Keratinocyte (primary cell): ENCODE measurements around the gene F10.

ENCODE experiments used
- EZH2 ChIP-seq: IDR thresholded peaks from one replicate; pipeline ENCODE4 v1.6.1; 2012; ENCODE audit warnings: inconsistent platforms, mild to moderate bottlenecking, low read length, moderate library complexity
- TF ChIP-seq, protein P1 (sequence below), 3 experiments: IDR thresholded peaks in 1 of 3; conservative IDR thresholded peaks in 1 of 3; optimal IDR thresholded peaks in 1 of 3; 2 replicates in 2 of 3; 3 replicates in 1 of 3; pipeline versions ENCODE3 to v1.5.1; 2011; ENCODE audit warnings: low read length in 3 of 3, mild to moderate bottlenecking in 3 of 3, moderate library complexity in 2 of 3, control low read depth in 1 of 3, inconsistent platforms in 1 of 3; ENCODE audit not compliant: insufficient read depth in 2 of 3; ENCODE audit errors: extremely low read depth in 1 of 3

DNA sequence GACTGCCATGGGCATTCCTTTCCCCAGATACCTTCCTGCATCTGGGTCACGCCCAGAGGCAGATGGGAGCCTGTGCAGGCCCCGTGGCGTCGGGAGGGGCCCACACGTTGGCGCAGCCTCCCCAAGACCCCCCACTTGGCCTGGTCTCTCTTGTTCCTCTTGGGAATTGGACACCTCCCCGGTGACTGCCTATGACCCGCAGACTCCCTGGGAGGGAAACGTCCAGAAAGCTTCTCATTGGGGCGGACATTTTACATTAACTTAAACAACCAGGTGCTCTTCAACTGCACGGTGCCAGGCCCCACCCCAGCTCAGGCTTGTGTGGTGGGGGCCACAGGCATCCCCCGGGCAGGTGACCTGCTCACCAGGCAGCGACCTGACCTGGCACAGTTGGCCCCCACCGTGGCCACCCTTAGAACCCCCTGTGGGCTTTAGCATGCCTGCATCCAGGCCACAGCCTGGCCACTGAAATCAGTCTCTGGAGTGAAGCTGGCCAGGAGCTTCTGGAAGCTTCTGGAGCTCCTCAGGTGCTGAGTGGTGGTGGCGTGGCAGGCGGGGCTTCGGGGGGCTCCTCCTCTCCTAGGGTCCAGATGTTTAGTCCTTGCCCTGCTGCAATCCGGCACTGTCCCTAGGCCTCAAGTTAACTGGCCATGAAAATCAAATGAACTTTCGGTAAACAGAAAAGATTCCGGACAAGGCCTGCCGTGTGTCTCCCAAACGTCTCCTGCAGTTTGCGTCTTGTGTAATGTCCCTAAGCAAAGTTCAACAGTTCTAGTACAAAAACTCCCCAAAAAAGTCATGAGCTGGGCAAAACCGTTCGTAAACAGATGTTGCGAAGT is 27.3 kb downstream of the F10 start:
- TF ChIP-seq, protein P1, sequence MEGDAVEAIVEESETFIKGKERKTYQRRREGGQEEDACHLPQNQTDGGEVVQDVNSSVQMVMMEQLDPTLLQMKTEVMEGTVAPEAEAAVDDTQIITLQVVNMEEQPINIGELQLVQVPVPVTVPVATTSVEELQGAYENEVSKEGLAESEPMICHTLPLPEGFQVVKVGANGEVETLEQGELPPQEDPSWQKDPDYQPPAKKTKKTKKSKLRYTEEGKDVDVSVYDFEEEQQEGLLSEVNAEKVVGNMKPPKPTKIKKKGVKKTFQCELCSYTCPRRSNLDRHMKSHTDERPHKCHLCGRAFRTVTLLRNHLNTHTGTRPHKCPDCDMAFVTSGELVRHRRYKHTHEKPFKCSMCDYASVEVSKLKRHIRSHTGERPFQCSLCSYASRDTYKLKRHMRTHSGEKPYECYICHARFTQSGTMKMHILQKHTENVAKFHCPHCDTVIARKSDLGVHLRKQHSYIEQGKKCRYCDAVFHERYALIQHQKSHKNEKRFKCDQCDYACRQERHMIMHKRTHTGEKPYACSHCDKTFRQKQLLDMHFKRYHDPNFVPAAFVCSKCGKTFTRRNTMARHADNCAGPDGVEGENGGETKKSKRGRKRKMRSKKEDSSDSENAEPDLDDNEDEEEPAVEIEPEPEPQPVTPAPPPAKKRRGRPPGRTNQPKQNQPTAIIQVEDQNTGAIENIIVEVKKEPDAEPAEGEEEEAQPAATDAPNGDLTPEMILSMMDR (optimal IDR thresholded peaks at IDR 0.05 in 1 of 3, IDR thresholded peaks at IDR 0.05 in 1 of 3, conservative IDR thresholded peaks at IDR 0.05 in 1 of 3; ENCODE audit: extremely low read depth in 1 of 3, insufficient read depth in 2 of 3, low read length in 3 of 3) = no peak
- no peak for TF ChIP-seq EZH2
